GM21515 (cell line): ENCODE results near the gene BCAS1.

Experiments
- ATAC-seq: cut with Tn5 transposase; IDR thresholded peaks from one replicate; pipeline ENCODE4 v1.9.1; 2021; ENCODE audit not compliant: unreplicated experiment

The BCAS1 gene

GRCh38 chr20:53914781-53915445 is 155.5 kb downstream of the BCAS1 start:
- no peak for ATAC-seq

- ATAC-seq, result no peak
Measured at GRCh38 chr20:53914091-53914780, 156.2 kb downstream of the BCAS1 start.

- no peak for ATAC-seq
Measured at GRCh38 chr20:53911301-53911700, 159.1 kb downstream of the BCAS1 start.

- no peak for ATAC-seq
Measured at GRCh38 chr20:53910351-53911002, 159.9 kb downstream of the BCAS1 start.

DNA sequence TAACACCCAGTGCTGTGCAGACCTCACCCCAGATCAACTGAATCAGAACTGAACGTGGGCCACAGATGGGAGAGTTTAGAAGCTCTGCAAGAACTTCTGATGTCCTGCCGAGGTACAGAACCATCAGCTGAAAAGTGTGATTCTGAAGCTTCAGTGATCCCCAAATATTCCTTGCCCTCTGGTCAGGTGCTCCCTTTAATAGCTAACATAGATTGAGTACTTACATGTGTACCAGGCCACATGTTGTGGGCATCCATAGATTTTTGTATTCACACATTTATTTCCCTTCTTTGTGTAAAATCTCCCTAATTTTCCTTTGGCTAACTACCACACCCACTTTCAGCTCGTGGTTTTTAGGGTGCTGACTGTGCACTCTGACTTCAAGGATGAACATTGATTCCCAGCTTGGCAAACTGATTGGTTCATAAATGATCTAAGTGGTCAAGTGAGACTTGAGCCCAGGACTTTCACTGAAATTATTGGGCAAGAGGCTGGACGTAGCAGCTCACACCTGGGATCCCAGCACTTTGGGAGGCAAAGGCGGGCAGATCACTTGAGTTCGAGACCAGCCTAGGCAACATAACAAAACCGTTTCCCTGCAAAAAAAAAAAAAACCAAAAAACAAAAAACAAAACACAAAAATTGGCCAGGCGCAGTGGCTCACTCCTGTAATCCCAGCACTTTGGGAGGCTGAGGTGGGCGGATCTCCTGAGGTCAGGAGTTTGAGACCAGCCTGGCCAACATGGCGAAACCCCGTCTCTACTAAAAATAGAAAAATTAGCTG is 162.2 kb downstream of the BCAS1 start:
- no peak for ATAC-seq

DNA sequence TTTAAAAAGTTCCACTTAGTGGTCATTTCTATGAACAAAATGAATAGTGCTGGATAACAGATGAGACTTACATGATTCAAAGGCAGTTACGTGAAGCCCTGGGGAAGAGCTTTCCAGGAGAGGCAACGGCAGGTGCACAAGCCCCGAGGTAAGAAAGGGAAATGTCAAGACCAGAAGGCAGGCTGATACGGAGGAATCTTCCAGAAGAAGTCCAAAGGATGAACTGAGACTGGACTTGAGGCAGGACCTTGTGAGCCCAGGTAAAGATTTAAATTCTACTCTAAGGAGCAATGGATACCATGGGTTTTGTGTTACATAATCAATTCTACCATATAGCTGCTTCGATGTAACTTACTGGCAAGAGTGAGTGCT is 164.6 kb downstream of the BCAS1 start:
- no peak for ATAC-seq

DNA sequence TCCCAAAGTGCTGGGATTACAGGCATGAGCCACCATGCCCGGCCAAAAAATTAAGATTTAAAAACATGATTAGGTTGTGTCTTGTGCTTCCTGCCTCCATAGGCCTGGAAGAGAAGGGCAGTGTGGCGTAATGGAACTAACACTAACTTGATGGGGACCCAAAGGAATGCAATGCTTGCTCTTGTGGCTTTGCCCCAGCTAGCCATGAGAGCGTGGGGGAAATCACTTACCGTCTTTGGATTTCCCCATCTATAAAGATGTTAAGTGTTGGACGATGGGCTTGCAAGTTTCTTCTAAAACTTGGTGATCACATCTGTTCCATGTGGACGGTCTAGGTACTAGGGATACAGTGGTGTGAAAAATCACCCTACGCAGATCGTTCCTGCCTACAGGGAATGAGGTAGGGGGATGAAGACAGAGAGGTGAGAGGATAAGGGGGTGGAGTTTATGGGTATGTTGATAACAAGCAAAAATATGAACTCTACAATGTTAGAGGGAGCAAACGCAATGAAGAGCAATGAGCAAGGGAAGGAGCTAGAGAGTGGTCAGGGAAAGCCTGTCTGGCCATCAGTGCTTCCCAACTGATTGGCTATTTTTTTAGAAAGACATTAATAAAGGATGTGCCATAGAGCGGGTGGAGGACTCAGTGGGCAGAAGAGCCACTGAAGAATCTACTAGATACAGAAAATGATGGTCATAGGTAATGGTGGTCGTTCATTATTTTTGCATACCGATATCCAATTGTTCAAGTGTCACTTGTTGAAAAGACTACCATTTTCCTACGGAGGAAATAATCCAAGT is 165.2 kb downstream of the BCAS1 start:
- no peak for ATAC-seq

GRCh38 chr20:53904261-53904660 is 166.1 kb downstream of the BCAS1 start:
- no peak for ATAC-seq

DNA sequence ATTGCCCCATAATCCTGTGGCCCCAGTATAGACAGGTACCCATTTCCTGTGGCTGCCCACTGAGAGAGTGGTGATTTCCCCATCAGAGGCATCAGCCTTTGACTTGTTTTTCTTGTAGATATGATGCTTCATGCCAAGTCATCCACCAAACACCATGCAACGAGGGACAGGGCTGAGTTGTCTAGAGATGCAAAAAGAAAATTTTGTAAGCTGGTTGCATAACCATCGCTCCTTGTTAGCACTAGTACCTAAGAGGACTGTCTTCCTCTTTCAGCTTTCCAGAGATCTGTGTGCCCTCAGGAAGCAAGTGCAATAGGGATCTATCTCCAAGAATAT is 166.8 kb downstream of the BCAS1 start:
- no peak for ATAC-seq

- no peak for ATAC-seq
Measured at GRCh38 chr20:53902968-53903651, 167.3 kb downstream of the BCAS1 start.

- no peak for ATAC-seq
Measured at GRCh38 chr20:53901497-53902096, 168.8 kb downstream of the BCAS1 start.

DNA sequence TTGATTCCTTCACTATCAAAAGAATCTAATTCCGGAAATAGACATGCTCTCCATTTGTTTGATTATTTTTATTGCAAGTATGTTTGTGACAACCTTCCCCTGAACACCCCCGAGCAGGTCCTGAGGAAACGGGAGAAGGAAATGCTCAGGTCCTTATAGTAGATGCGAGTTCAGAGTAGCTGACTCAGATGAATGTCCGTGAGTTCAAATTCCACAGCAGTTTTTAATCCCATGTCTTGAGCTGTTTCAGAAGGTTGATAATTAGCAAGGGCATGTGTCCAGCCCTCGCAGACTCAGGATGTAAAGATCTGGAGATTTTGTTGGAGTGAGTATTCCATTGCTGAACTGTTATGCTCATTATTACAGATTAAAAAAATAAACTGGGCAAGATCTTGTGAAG is 169.3 kb downstream of the BCAS1 start:
- no peak for ATAC-seq

DNA sequence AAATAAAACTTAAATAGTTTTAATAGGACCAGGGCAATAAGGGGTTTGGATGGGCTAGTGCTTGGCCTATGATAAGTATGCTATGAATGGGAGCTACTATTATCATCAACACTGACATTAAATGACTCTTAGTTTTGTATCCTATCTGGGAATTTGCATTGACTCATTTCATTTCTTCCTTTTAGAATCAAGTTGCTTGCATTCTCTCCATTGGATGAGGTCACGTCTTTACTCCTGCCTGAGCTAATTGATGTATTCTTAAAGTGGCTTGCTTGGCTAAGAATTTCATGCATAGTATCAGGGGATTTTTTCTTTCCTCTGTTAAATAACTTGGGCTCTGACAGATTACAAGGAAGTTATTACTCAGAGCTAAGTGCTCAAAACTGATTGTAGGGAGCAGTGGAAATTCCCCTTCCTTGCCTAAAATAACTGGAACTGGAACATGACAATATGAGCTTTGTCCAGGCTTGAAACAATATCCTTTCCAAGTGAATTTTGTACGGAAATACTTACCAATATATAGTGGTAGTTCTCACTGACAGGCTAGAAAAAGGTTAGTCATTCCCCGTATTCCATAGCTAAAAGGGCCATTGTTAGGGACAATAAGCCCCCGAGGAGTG is 169.9 kb downstream of the BCAS1 start:
- ATAC-seq, result no peak

GRCh38 chr20:53899351-53900167 is 170.8 kb downstream of the BCAS1 start:
- ATAC-seq, result peak; percentile 75

GRCh38 chr20:53898556-53898931 is 171.8 kb downstream of the BCAS1 start:
- no peak for ATAC-seq

DNA sequence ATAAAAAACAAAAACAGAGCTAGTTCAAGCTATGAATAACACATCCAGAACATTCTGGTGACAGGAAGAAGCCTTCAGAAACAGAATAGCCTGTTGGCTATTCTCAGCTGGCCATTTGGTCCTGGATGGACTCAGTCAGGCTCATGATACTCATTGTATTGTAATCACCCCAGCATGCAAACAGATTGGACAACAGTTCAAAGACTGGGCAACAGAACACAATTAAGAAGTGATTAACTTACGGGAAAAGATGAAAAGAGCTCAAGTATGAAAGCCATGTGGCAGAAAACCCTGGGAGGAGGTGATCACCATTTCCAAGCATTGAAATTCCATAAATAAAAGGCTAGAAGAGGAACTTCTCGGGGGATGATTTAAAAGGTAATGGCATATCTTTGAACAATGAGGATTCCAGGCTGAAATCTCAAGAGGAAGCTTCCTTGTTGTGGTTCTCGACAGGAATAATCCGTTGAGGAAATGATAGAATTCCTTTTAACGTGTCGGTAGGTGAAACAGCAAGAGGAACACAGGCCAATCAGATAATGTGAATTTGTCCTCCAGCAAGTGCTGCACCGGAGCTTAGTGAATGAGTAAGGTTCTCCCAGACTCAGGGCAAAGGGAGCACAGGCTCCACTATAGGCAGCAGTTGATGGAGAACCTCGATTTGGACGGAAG is 172.4 kb downstream of the BCAS1 start:
- ATAC-seq, result no peak

- no peak for ATAC-seq
Measured at GRCh38 chr20:53896647-53897046, 173.7 kb downstream of the BCAS1 start.

GRCh38 chr20:53896041-53896440 is 174.4 kb downstream of the BCAS1 start:
- no peak for ATAC-seq
